ENCODE measurements around the gene SPRYD3. TPM values are rescaled to one million over a fixed set of nuclear protein-coding genes. Genes with fewer than 3 reads are reported as not detected.

SPRYD3 gene
- total and polyA plus RNA-seq, 8 donors, result 25.7 to 47.2 (median 38.4) TPM

DNA sequence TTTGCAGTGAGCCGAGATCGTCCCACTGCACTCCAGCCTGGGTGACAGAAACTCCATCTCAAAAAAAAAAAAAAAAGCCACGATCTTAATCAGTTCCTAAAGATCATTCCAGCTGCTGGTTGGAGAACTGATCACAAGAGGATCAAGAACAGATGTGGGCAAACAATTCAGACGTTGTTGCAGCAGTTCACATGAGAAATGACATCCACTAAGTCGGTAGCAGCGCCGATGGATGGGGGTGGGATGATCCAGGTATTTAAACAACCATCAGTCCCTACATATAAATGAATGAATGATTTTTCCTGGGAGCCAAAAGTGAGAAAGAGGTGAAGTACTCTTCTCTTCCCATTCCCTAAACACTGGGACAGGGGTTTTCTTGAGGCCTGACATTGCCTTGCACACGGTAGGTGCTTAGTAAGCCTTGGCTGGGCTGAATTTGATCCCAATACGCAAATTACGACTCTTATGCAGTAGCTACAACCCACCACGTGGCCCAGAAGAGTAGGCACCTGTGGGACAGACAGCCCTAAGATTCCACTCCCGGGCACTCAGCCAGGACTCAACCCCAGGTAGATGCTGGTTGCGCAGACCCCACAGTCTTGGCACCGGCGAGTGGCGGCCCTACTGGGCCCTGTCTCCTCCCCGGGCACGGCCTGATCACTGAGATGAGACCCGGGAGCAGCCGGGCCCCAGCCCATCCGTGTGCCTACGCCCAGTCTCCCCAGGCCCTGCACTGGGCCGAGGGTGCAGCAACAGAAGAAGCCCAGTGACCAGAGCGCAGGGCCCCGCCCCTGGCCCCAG lies 565 bp downstream of the SPRYD3 start:
- H3K4me1 ChIP-seq, result peaks cover 11 to 26% (median 18%) of the 10 kb centered on the region in 3 donors
- H3K4me3 ChIP-seq, result peak overlapping the region; percentile 55 to 80 (median 67)
- intact Hi-C loops (cut with DNase I), result no loop called here
- WGBS, 2 donors, result 8 to 12% methylated on average over 22 to 25 of the region's 25 CpGs
- FAIRE-seq (no peak), ATAC-seq (peak; percentile 21 to 25 (median 22)), DNase-seq (peak in 2 of 6 donors; percentile 67 to 85)
- peaks cover 0 to 24% (median 8%) of the 10 kb centered on the region in 3 donors for H3K36me3 ChIP-seq
- H3K9me3 ChIP-seq, result no peaks in the 10 kb centered on the region
- H3K27me3 ChIP-seq, result no peaks in the 10 kb centered on the region
- no peak for TF ChIP-seq CTCF (IDR thresholded peaks at IDR 0.05)
- H3K27ac ChIP-seq, result peak overlapping the region; percentile 83 to 91 (median 86)

GRCh38 chr12:53077030-53077429 lies 2.2 kb downstream of the SPRYD3 start:
- no peaks in the 10 kb centered on the region for H3K27me3 ChIP-seq
- H3K36me3 ChIP-seq, result peaks cover 0 to 24% (median 8%) of the 10 kb centered on the region in 3 donors
- FAIRE-seq (no peak), DNase-seq (peak in 4 of 6 donors; percentile 28 to 63 (median 49)), ATAC-seq (no peak)
- H3K4me1 ChIP-seq, result peaks cover 11 to 27% (median 18%) of the 10 kb centered on the region in 3 donors
- H3K4me3 ChIP-seq, result peak overlapping the region in 1 of 4 donors; percentile 80
- intact Hi-C loops (cut with DNase I), result no loop called here
- peak overlapping the region in 1 of 4 donors; percentile 40 for H3K27ac ChIP-seq
- H3K9me3 ChIP-seq, result no peaks in the 10 kb centered on the region
- WGBS, 2 donors, result 20 to 28% methylated on average over 8 of the region's 8 CpGs
- TF ChIP-seq CTCF (IDR thresholded peaks at IDR 0.05), result no peak

DNA sequence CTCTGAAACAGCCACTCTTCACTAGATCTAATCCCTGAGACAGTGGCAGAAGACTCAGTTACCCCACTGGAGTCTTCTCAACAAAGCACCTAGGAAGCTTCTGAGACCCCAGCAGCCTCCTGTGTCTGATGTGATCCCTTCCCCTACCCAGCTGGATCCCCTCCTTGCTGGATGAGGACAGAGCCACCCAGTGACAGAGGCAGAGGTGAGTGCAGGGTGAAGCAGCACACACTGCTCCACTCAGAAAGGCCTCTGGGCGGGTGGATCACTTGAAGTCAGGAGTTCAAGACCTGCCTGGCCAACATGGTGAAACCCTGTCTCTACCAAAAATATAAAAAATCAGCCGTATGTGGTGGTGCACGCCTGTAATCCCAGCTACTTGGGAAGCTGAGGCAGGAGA lies 2.7 kb downstream of the SPRYD3 start:
- intact Hi-C loops (cut with DNase I), result no loop called here
- DNase-seq (no peak), FAIRE-seq (no peak), ATAC-seq (no peak)
- Histone ChIP-seq H3K27me3 (no peaks in the 10 kb centered on the region), H3K27ac (no peak overlapping the region), H3K36me3 (peaks cover 0 to 24% (median 8%) of the 10 kb centered on the region in 3 donors), H3K9me3 (no peaks in the 10 kb centered on the region), H3K4me1 (peaks cover 11 to 30% (median 18%) of the 10 kb centered on the region in 3 donors), H3K4me3 (no peak overlapping the region)
- 90 to 93% methylated on average over 3 of the region's 3 CpGs for WGBS, 2 donors
- no peak for TF ChIP-seq CTCF (IDR thresholded peaks at IDR 0.05)

DNA sequence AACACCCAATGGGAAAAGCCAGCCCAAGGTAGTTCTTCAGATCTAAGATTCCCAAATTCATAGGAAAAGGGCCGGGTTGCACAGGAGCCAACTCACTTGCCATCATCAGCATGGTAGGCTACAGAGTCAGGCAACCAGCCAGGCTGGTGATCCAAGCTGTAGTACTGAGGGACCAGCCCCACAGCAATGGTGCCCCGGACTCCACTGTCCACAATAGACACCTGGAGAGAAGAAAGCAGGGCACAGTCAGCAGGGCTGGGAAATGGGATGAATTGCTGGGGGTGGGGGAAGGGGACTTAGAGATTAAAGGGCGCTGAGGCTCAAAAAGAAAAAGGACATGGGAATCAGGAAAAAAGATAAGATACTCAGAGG lies 4.2 kb downstream of the SPRYD3 start:
- no peaks in the 10 kb centered on the region for H3K9me3 ChIP-seq
- intact Hi-C loops (cut with DNase I), result no loop called here
- ATAC-seq, result no peak
- peak in 1 of 6 donors; percentile 12 for DNase-seq
- peaks cover 9 to 30% (median 18%) of the 10 kb centered on the region in 3 donors for H3K4me1 ChIP-seq
- 84 to 92% methylated on average over 3 of the region's 3 CpGs for WGBS, 2 donors
- no peak overlapping the region for H3K27ac ChIP-seq
- H3K36me3 ChIP-seq, result peaks cover 0 to 31% (median 8%) of the 10 kb centered on the region in 3 donors
- FAIRE-seq, result no peak
- no peak overlapping the region for H3K4me3 ChIP-seq
- H3K27me3 ChIP-seq, result no peaks in the 10 kb centered on the region
- no peak for TF ChIP-seq CTCF (IDR thresholded peaks at IDR 0.05)

Data from pancreas (tissue), 10 donors.